Calu3 (cell line): ENCODE data around the gene NUP214. TPM values are rescaled to one million over a fixed set of nuclear protein-coding genes. Genes with fewer than 3 reads are reported as not detected.

ENCODE experiments used
- BruUV-seq: library from RNA; stranded (reverse); fragments of 400-500 nt; replicated peaks from 2 replicates; lab custom pipeline; 2021; lab: Mats Ljungman, UMichigan
- CTCF ChIA-PET: fragments of 300-600 bp; sonication (Branson Sonifier 250); formaldehyde crosslinking; loops from one replicate; lab custom pipeline; 2022; ENCODE audit warnings: antibody characterized with exemption; lab: Charles Lee
- DNase-seq: peaks from one replicate; pipeline ENCODE4 v3.0.0; 2022
- H3K27ac Mint-ChIP-seq: one replicate; pipeline ENCODE4 v1.8.0; 2022; ENCODE audit warnings: mixed read lengths; ENCODE audit not compliant: unreplicated experiment
- H3K27me3 Mint-ChIP-seq: one replicate; pipeline ENCODE4 v1.8.0; 2022; ENCODE audit warnings: mixed read lengths; ENCODE audit not compliant: unreplicated experiment
- H3K36me3 Mint-ChIP-seq: one replicate; pipeline ENCODE4 v1.8.0; 2022; ENCODE audit warnings: mild to moderate bottlenecking, moderate library complexity, mixed read lengths; ENCODE audit not compliant: insufficient read depth, unreplicated experiment
- H3K4me1 Mint-ChIP-seq: one replicate; pipeline ENCODE4 v1.8.0; 2022; ENCODE audit warnings: mild to moderate bottlenecking, low read depth, mixed read lengths; ENCODE audit not compliant: unreplicated experiment
- H3K4me3 Mint-ChIP-seq: one replicate; pipeline ENCODE4 v1.8.0; 2022; ENCODE audit warnings: mild to moderate bottlenecking, low read depth, moderate library complexity, mixed read lengths; ENCODE audit not compliant: unreplicated experiment
- H3K9me3 Mint-ChIP-seq: one replicate; pipeline ENCODE4 v1.8.0; 2022; ENCODE audit warnings: low read depth, mixed read lengths; ENCODE audit not compliant: unreplicated experiment
- CTCF ChIP-seq: fragments of 200-600 bp; IDR thresholded peaks from one replicate; pipeline ENCODE4 v1.8.0; 2022; ENCODE audit warnings: antibody characterized with exemption; ENCODE audit not compliant: unreplicated experiment
- intact Hi-C: fragments of 100-400 bp; cut with micrococcal nuclease; formaldehyde crosslinking; loops from one replicate; pipeline ENCODE4 v1.10.0; 2022; ENCODE audit not compliant: unreplicated experiment
- total RNA-seq: library from RNA; stranded (reverse); gene quantifications from 2 replicates; pipeline ENCODE4 v1.2.3, GENCODE V29; 2022

Gene NUP214
- total RNA-seq, 1 experiment from 2014 or later: 50.0 TPM

GRCh38 chr9:131216806-131217205 lies 91.4 kb downstream of the NUP214 start:
- Mint-ChIP-seq H3K36me3 (peaks cover under 1% of the 10 kb centered on the region), H3K27me3 (no peaks in the 10 kb centered on the region), H3K27ac (no peak overlapping the region), H3K4me1 (no peaks in the 10 kb centered on the region), H3K9me3 (no peaks in the 10 kb centered on the region), H3K4me3 (no peak overlapping the region)
- intact Hi-C loops: no loop called here
- DNase-seq: no peak
- CTCF ChIA-PET: no interaction called here
- BruUV-seq: no TSS peak
- TF ChIP-seq CTCF: no peak

GRCh38 chr9:131217331-131218031 lies 92.1 kb downstream of the NUP214 start:
- CTCF ChIA-PET: no interaction called here
- H3K4me3 Mint-ChIP-seq: no peak overlapping the region
- no peaks in the 10 kb centered on the region for H3K36me3 Mint-ChIP-seq
- H3K4me1 Mint-ChIP-seq: no peaks in the 10 kb centered on the region
- TF ChIP-seq CTCF: no peak
- BruUV-seq: no TSS peak
- intact Hi-C loops: no loop called here
- DNase-seq: no peak
- H3K9me3 Mint-ChIP-seq: no peaks in the 10 kb centered on the region
- H3K27me3 Mint-ChIP-seq: no peaks in the 10 kb centered on the region
- H3K27ac Mint-ChIP-seq: no peak overlapping the region

GRCh38 chr9:131218370-131218769 lies 93.0 kb downstream of the NUP214 start:
- H3K27ac Mint-ChIP-seq: no peak overlapping the region
- no peaks in the 10 kb centered on the region for H3K36me3 Mint-ChIP-seq
- intact Hi-C loops: no loop called here
- no peak for TF ChIP-seq CTCF
- no TSS peak for BruUV-seq
- H3K27me3 Mint-ChIP-seq: no peaks in the 10 kb centered on the region
- DNase-seq: no peak
- no peak overlapping the region for H3K4me3 Mint-ChIP-seq
- no peaks in the 10 kb centered on the region for H3K9me3 Mint-ChIP-seq
- no peaks in the 10 kb centered on the region for H3K4me1 Mint-ChIP-seq
- CTCF ChIA-PET: no interaction called here

- H3K36me3 Mint-ChIP-seq: no peaks in the 10 kb centered on the region
- H3K4me1 Mint-ChIP-seq: no peaks in the 10 kb centered on the region
- TF ChIP-seq CTCF: no peak
- intact Hi-C loops: no loop called here
- no peaks in the 10 kb centered on the region for H3K27me3 Mint-ChIP-seq
- no peak for DNase-seq
- H3K4me3 Mint-ChIP-seq: no peak overlapping the region
- no peak overlapping the region for H3K27ac Mint-ChIP-seq
- CTCF ChIA-PET: no interaction called here
- H3K9me3 Mint-ChIP-seq: no peaks in the 10 kb centered on the region
- BruUV-seq: no TSS peak
Measured at GRCh38 chr9:131220485-131220884, 95.1 kb downstream of the NUP214 start.
